BJ (cell line): Measurements from ENCODE around the gene DHX32. TPM values are rescaled to one million over a fixed set of nuclear protein-coding genes. Genes with fewer than 3 reads are reported as not detected.

Source experiments
- CTCF ChIA-PET: fragments of 350-600 bp; formaldehyde crosslinking; extraction: SDS; loops from one replicate; lab custom pipeline; 2021; ENCODE audit warnings: antibody characterized with exemption, inconsistent platforms; lab: Yijun Ruan, JAX
- POLR2A ChIA-PET: fragments of 300-600 bp; sonication (Branson Sonifier 250); formaldehyde crosslinking; extraction: SDS; loops from one replicate; lab custom pipeline; 2021; ENCODE audit warnings: antibody characterized with exemption; lab: Charles Lee
- DNase-seq: peaks from one replicate; pipeline ENCODE4 v3.0.0-alpha.2; 2011; ENCODE audit warnings: low read depth
- H3K27me3 ChIP-seq: 2 replicates; pipeline ENCODE4 v1.6.0; 2011; ENCODE audit warnings: low read length; ENCODE audit not compliant: control insufficient read depth, insufficient read depth
- H3K36me3 ChIP-seq: 2 replicates; pipeline ENCODE4 v1.5.1; 2011; ENCODE audit warnings: low read length; ENCODE audit not compliant: control insufficient read depth, insufficient read depth
- H3K4me3 ChIP-seq: 2 replicates; pipeline ENCODE4 v1.5.1; 2011; ENCODE audit warnings: low read depth, mild to moderate bottlenecking, control low read depth, low read length
- CTCF ChIP-seq: IDR thresholded peaks from 2 replicates; pipeline ENCODE4 v1.5.1; 2011; ENCODE audit warnings: low read depth, mild to moderate bottlenecking, control low read depth, inconsistent platforms, low read length, moderate library complexity; ENCODE audit not compliant: insufficient read depth
- polyA plus RNA-seq: library from polyadenylated mRNA; depleted of rRNA; stranded (reverse); fragments of >200 nt; gene quantifications from 2 replicates; pipeline ENCODE4 v1.2.3, GENCODE V29; 2011

DHX32 gene
- polyA plus RNA-seq, 1 experiment, result 18.2 TPM

GRCh38 chr10:125878957-125879835 lies 1.9 kb downstream of the DHX32 start:
- peak; percentile 68 for DNase-seq
- H3K27me3 ChIP-seq, result no peaks in the 10 kb centered on the region
- CTCF ChIA-PET, result interaction anchor here (0.6 to 1.0 kb wide), 4 partner anchors 10 to 438 kb away, joined by 3 to 6 read pairs (median 4); no protein-coding TSS in a partner anchor
- H3K36me3 ChIP-seq, result 0 out of 2 replicates have a peak, but pooled peaks cover 1% of the 10 kb centered on the region
- POLR2A ChIA-PET, result no interaction called here
- no peak for TF ChIP-seq CTCF
- no peak overlapping the region for H3K4me3 ChIP-seq

GRCh38 chr10:125871338-125871737 lies 9.8 kb downstream of the DHX32 start:
- no peak for DNase-seq
- POLR2A ChIA-PET, result interaction anchor here (0.6 kb wide), 1 partner anchor 52 kb away, joined by 3 read pairs; no protein-coding TSS in a partner anchor
- TF ChIP-seq CTCF, result no peak
- Histone ChIP-seq H3K27me3 (no peaks in the 10 kb centered on the region), H3K4me3 (no peak overlapping the region), H3K36me3 (peaks cover 4% of the 10 kb centered on the region)
- CTCF ChIA-PET, result interaction anchor here (0.9 kb wide), 1 partner anchor 9 kb away, joined by 3 read pairs; no protein-coding TSS in a partner anchor

- no peak for DNase-seq
- CTCF ChIA-PET, result interaction anchor here (0.5 to 1.9 kb wide), 8 partner anchors 11 to 1028 kb away, joined by 3 to 9 read pairs (median 4); no protein-coding TSS in a partner anchor
- POLR2A ChIA-PET, result no interaction called here
Measured at GRCh38 chr10:125868372-125868975, 12.6 kb downstream of the DHX32 start.

GRCh38 chr10:125866421-125867029 lies 14.6 kb downstream of the DHX32 start:
- TF ChIP-seq CTCF, result no peak
- Histone ChIP-seq H3K36me3 (peaks cover 4% of the 10 kb centered on the region), H3K4me3 (no peak overlapping the region), H3K27me3 (no peaks in the 10 kb centered on the region)
- POLR2A ChIA-PET, result no interaction called here
- no peak for DNase-seq
- CTCF ChIA-PET, result no interaction called here

More at GRCh38 chr10:125868372-125868975, 12.6 kb downstream of the DHX32 start:
- Histone ChIP-seq H3K4me3 (no peak overlapping the region), H3K36me3 (peaks cover 4% of the 10 kb centered on the region), H3K27me3 (no peaks in the 10 kb centered on the region)
- TF ChIP-seq CTCF, result peak; percentile 70
